H7 (cell line): ENCODE measurements around the gene PTGES3L. TPM values are rescaled to one million over a fixed set of nuclear protein-coding genes. Genes with fewer than 3 reads are reported as not detected.
A peak's percentile ranks its signal among the peaks of the same experiment; 100 is the strongest.
"Not testable (repeated sequence)": the region's sequence is repeated elsewhere in the genome, so short reads cannot be mapped to it uniquely, and the experiment has no call there.

Source experiments
- DNase-seq: peaks from one replicate; pipeline ENCODE4 v3.0.0; 2012
- H3K27me3 ChIP-seq: 2 replicates; pipeline ENCODE4 v1.6.0; 2011; ENCODE audit warnings: mild to moderate bottlenecking, low read length; ENCODE audit not compliant: control insufficient read depth, insufficient read depth
- H3K36me3 ChIP-seq: replicated peaks from 2 replicates; pipeline ENCODE4 v1.5.1; 2011; ENCODE audit warnings: low read length; ENCODE audit not compliant: control insufficient read depth, insufficient read depth
- H3K4me3 ChIP-seq: 2 replicates; pipeline ENCODE4 v1.5.1; 2011; ENCODE audit warnings: low read depth, mild to moderate bottlenecking, control low read depth, low read length, moderate library complexity; ENCODE audit not compliant: insufficient read depth
- total RNA-seq: library from RNA; depleted of rRNA; stranded (reverse); fragments of >200 nt; shearing (Covaris generic); gene quantifications from 2 replicates; pipeline ENCODE4 v1.2.3, GENCODE V29; 2014

PTGES3L gene
- total RNA-seq, 1 experiment from 2014 or later, result 1.0 TPM

DNA sequence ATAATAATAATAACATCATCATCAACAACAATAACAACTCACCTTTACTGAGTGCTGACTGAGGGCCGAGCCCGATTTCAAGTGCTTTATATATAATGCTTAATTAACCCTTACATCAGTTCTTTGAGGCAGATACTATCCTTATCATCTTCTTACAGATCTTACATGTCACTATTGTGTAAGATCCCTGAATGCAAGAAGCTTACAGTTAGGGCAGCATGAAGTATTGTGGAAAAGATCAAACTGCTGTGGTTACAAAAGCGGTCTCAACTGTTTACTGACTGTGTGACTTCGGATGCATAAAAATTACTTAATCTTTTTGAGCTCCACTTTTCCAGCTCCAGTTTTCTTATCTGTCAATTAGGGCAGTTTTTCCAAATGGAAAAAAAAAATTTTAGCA, 39.1 kb upstream of the PTGES3L start:
- Histone ChIP-seq H3K27me3 (no peaks in the 10 kb centered on the region), H3K4me3 (no peak overlapping the region), H3K36me3 (peaks cover 17% of the 10 kb centered on the region)
- no peak for DNase-seq

- Histone ChIP-seq H3K4me3 (no peak overlapping the region), H3K36me3 (peaks cover 17% of the 10 kb centered on the region), H3K27me3 (no peaks in the 10 kb centered on the region)
- DNase-seq, result peak; percentile 52
These were observed 38.4 kb upstream of the PTGES3L start for GRCh38 chr17:43018008-43018853.

GRCh38 chr17:43016216-43016615, 36.3 kb upstream of the PTGES3L start:
- DNase-seq, result no peak
- Histone ChIP-seq H3K4me3 (no peak overlapping the region), H3K36me3 (peaks cover 17% of the 10 kb centered on the region), H3K27me3 (no peaks in the 10 kb centered on the region)

DNA sequence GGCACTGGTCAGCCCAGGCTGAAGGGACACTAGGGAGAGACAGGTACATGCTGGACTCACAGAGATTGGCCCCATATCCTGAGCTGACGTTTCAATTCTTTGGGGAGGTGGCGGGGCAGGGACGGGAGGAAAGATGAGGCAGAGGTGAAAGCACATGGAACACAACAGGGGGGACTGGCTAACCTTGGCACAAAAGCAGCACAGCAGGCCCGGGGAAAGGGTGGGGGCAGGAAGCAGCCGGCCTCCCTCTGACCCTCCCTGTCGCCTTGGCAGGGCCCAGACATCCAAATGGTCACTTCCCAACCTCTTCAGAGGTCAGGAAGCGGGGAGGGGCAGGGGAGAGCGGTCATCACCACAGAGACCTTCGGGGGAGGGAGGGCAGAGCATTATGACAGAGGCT, 35.7 kb upstream of the PTGES3L start:
- Histone ChIP-seq H3K4me3 (no peak overlapping the region), H3K27me3 (no peaks in the 10 kb centered on the region), H3K36me3 (peaks cover 17% of the 10 kb centered on the region)
- DNase-seq, result peak; percentile 59

DNA sequence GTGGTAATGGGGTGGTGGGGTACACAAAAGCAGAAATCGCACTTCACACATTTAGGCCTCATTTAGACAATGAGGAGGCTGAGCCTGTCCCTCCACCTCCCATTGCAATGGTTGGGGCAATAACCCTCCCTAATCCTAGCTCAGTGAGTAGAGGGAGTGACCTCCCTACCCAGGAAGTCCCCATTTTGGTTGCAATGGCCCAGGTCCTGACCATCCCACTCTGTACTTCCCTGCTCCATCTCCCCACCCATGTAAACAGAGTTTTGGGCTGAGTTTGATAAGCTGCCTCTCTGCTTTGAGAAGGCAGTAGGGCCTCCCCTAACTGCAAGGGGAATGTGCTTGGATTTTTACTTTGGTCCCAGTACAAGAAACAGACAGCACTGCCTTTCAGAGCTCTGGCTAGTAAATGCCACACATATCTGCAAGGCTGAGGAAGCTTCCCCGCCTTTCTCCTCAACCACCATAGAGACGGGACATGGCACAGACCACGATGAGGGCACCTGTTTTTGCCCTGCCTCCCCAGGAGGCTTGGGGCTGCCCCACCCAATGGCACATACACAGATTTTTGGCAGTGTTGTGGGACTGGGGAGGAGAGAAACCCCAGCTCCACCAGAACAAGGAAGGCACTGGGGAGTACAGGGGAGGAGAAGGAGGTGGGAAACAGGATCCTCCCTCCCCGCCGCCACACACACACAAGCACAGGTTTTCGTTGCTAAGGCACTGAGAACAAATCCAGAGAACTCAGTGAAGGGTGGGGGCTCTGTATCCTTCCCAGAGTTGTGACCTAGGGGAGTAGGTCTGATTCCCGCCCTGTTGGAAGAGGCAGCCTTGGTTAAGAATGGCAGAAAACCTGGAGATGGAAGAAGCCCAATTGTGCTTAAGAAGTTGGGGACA, 35.0 kb upstream of the PTGES3L start:
- Histone ChIP-seq H3K27me3 (no peaks in the 10 kb centered on the region), H3K36me3 (peaks cover 17% of the 10 kb centered on the region), H3K4me3 (no peak overlapping the region)
- DNase-seq, result no peak

- H3K36me3 ChIP-seq, result peaks cover 15% of the 10 kb centered on the region
- no peak for DNase-seq
- no peak overlapping the region for H3K4me3 ChIP-seq
- no peaks in the 10 kb centered on the region for H3K27me3 ChIP-seq
These were observed 34.3 kb upstream of the PTGES3L start for GRCh38 chr17:43014020-43014648.

DNA sequence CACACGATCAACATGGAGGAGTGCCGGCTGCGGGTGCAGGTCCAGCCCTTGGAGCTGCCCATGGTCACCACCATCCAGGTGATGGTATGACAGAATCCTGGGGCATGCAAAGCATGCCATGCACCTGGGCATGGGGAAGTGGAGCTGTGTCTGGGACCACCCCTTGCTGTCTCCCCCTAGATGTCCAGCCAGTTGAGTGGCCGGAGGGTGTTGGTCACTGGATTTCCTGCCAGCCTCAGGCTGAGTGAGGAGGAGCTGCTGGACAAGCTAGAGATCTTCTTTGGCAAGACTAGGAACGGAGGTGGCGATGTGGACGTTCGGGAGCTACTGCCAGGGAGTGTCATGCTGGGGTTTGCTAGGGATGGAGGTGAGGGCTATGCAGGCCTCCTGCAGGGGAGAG, 33.4 kb upstream of the PTGES3L start:
- H3K36me3 ChIP-seq, result peaks cover 11% of the 10 kb centered on the region
- H3K4me3 ChIP-seq, result no peak overlapping the region
- DNase-seq, result no peak
- no peaks in the 10 kb centered on the region for H3K27me3 ChIP-seq

GRCh38 chr17:43011728-43012472, 32.0 kb upstream of the PTGES3L start:
- peaks cover 5% of the 10 kb centered on the region for H3K36me3 ChIP-seq
- no peak for DNase-seq
- H3K27me3 ChIP-seq, result no peaks in the 10 kb centered on the region
- no peak overlapping the region for H3K4me3 ChIP-seq

- Histone ChIP-seq H3K27me3 (no peaks in the 10 kb centered on the region), H3K36me3 (peaks cover under 1% of the 10 kb centered on the region), H3K4me3 (no peak overlapping the region)
- no peak for DNase-seq
These were observed 30.9 kb upstream of the PTGES3L start for GRCh38 chr17:43010667-43011308.

- H3K4me3 ChIP-seq, result peak within 1 kb of the TSS; percentile 35
- DNase-seq, result peak; percentile 76
- H3K36me3 ChIP-seq, result peaks cover 12% of the 10 kb centered on the region
- H3K27me3 ChIP-seq, result no peaks in the 10 kb centered on the region
These were observed 27.0 kb upstream of the PTGES3L start, which contains the start of gene IFI35 for GRCh38 chr17:43006639-43007551. IFI35 (plus strand) TSS chr17:43006784; CDS start chr17:43006948, 164 bp downstream.

DNA sequence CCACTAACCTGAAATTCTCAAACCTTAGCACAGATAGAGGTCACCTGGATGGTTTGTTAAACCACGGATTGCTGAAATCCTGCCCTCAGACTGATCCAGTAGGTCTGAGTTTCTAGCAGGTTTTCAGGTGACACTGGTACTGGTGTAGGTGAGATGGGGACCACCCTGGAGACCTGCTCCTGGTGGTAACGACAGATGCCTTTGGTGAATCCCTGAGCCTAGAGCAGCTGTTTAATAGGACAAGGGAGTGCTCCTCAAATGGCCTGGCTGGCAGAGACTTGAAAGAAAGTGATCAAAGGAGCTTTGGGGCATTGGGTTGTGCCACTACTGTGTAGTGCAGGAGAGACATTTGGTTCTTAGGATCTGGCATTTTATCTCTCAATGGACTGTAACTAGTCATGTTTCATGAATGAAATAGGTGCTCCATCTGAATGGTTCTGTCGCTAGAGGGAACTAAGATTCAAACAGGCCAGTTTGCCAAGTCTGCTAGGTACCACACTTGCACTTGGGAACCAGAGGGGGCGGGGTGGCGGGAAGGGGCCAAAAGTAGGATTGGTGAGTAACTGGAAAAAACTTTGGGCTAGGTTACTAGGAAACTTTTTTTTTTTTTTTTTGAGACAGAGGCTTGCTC, 23.8 kb upstream of the PTGES3L start:
- H3K4me3 ChIP-seq, result no peak overlapping the region
- peak; percentile 57 for DNase-seq
- peaks cover 34% of the 10 kb centered on the region for H3K36me3 ChIP-seq

DNA sequence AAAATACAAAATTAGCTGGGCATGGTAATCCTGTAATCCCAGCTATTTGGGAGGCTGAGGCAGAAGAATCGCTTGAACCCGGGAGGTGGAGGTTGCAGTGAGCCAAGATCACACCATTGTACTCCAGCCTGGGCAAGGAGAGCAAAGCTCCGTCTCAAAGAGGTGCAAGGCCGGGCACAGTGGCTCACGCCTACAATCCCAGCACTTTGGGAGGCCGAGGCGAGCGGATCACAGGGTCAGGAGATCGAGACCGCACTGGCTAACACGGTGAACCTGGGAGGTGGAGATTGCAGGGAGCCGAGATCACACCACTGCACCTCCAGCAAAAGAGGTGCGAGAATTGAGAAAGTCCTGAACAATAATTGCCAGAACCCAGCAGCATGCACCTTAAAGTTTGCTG, 21.0 kb upstream of the PTGES3L start:
- H3K4me3 ChIP-seq, H3K27me3 ChIP-seq, DNase-seq: not testable (repeated sequence)

More for the DNA sequence above, 23.8 kb upstream of the PTGES3L start:
- no peaks in the 10 kb centered on the region for H3K27me3 ChIP-seq

More for the DNA sequence above, 21.0 kb upstream of the PTGES3L start:
- peaks cover 34% of the 10 kb centered on the region for H3K36me3 ChIP-seq
